ENCODE measurements around the gene TIPIN.
A peak's percentile ranks its signal among the peaks of the same experiment; 100 is the strongest.

TIPIN gene

GRCh38 chr15:66287461-66288057 is 68.9 kb downstream of the TIPIN start:
- no peak overlapping the region for H3K4me3 ChIP-seq (ENCODE audit: low read depth, low read length)
- peak; percentile 35 for DNase-seq (ENCODE audit: low read depth)
- TF ChIP-seq, protein P1, sequence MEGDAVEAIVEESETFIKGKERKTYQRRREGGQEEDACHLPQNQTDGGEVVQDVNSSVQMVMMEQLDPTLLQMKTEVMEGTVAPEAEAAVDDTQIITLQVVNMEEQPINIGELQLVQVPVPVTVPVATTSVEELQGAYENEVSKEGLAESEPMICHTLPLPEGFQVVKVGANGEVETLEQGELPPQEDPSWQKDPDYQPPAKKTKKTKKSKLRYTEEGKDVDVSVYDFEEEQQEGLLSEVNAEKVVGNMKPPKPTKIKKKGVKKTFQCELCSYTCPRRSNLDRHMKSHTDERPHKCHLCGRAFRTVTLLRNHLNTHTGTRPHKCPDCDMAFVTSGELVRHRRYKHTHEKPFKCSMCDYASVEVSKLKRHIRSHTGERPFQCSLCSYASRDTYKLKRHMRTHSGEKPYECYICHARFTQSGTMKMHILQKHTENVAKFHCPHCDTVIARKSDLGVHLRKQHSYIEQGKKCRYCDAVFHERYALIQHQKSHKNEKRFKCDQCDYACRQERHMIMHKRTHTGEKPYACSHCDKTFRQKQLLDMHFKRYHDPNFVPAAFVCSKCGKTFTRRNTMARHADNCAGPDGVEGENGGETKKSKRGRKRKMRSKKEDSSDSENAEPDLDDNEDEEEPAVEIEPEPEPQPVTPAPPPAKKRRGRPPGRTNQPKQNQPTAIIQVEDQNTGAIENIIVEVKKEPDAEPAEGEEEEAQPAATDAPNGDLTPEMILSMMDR (conservative IDR thresholded peaks at IDR 0.05; ENCODE audit: low read depth, low read length) = peak; percentile 52

All from choroid plexus epithelial cell (primary cell).